Neural progenitor cell (in vitro differentiated cells): Measurements from ENCODE around the gene FAM149A.
A peak's percentile ranks its signal among the peaks of the same experiment; 100 is the strongest.

ENCODE experiments used
- CTCF ChIP-seq: fragments of 200-600 bp; sonication (generic); IDR thresholded peaks from 2 replicates; pipeline ENCODE4 v1.5.1; 2017; ENCODE audit warnings: antibody characterized with exemption, mild to moderate bottlenecking
- EZH2 ChIP-seq: fragments of 200-600 bp; sonication (generic); IDR thresholded peaks from 2 replicates; pipeline ENCODE4 v1.6.1; 2017; ENCODE audit warnings: antibody characterized with exemption, mild to moderate bottlenecking, moderate library complexity
- EZH2phosphoT487 ChIP-seq: fragments of 200-600 bp; sonication (generic); IDR thresholded peaks from 2 replicates; pipeline ENCODE4 v1.6.1; 2017; ENCODE audit warnings: antibody characterized with exemption

GRCh38 chr4:186169945-186170802 is 65.7 kb downstream of the FAM149A start:
- peak; percentile 28 for TF ChIP-seq CTCF
- TF ChIP-seq EZH2: no peak
- TF ChIP-seq EZH2phosphoT487: no peak
